ENCODE results near the gene TMEM184A. TPM values are rescaled to one million over a fixed set of nuclear protein-coding genes. Genes with fewer than 3 reads are reported as not detected.

Gene TMEM184A
- total RNA-seq, 2 donors from 2014 or later, result 1.5 TPM; not detected in 1

DNA sequence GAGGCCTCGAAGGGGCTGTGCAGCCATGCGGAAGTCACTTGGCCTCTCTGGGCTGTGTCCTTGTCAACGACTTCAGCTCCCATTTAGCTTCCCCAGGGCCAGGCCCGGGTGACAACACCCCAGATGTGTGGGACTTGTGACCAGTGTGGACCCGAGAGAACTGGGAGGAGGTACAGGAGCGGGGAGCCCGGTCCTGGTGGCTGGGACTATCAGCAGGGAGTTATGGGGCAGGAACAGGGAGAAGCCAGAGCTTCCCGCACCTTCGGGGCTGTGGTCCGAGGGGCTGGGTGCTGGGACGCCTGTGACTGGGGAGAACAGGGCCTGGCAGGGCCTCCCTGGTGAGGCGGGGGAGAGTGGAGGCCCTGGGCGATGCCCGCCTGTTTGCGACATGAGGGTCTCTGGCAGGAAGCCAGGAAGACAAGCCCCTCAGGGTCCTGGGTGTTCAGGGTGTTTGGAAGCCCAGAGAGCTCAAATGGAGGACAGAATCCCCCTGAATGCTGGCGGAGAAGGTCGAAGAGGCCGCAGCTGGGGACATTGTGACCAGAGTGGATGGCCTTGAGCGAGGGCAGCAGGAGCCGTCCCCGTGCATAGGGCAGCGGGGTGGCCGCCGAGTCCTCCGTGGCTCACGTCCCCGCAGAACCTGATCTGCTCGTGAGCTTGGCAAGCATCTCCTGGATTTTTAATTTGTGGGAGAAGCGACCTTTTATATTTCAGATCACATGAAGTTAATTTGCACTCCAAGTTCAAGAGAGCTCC lies 43.8 kb upstream of the TMEM184A start:
- Histone ChIP-seq H3K27ac (no peak overlapping the region), H3K4me3 (no peak overlapping the region), H3K9me3 (no peaks in the 10 kb centered on the region), H3K4me1 (ENCODE audit: control insufficient read depth in 1 of 2, low read depth in 2 of 2) (no peaks in the 10 kb centered on the region), H3K27me3 (replicated peaks; ENCODE audit: insufficient read depth) (no peaks in the 10 kb centered on the region), H3K36me3 (no peaks in the 10 kb centered on the region)
- TF ChIP-seq, protein P1, sequence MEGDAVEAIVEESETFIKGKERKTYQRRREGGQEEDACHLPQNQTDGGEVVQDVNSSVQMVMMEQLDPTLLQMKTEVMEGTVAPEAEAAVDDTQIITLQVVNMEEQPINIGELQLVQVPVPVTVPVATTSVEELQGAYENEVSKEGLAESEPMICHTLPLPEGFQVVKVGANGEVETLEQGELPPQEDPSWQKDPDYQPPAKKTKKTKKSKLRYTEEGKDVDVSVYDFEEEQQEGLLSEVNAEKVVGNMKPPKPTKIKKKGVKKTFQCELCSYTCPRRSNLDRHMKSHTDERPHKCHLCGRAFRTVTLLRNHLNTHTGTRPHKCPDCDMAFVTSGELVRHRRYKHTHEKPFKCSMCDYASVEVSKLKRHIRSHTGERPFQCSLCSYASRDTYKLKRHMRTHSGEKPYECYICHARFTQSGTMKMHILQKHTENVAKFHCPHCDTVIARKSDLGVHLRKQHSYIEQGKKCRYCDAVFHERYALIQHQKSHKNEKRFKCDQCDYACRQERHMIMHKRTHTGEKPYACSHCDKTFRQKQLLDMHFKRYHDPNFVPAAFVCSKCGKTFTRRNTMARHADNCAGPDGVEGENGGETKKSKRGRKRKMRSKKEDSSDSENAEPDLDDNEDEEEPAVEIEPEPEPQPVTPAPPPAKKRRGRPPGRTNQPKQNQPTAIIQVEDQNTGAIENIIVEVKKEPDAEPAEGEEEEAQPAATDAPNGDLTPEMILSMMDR (IDR thresholded peaks at IDR 0.05), result no peak
- no peak for DNase-seq (ENCODE audit: low spot score)
- no peak for ATAC-seq (ENCODE audit: insufficient number of reproducible peaks, low FRiP score, low read depth)

DNA sequence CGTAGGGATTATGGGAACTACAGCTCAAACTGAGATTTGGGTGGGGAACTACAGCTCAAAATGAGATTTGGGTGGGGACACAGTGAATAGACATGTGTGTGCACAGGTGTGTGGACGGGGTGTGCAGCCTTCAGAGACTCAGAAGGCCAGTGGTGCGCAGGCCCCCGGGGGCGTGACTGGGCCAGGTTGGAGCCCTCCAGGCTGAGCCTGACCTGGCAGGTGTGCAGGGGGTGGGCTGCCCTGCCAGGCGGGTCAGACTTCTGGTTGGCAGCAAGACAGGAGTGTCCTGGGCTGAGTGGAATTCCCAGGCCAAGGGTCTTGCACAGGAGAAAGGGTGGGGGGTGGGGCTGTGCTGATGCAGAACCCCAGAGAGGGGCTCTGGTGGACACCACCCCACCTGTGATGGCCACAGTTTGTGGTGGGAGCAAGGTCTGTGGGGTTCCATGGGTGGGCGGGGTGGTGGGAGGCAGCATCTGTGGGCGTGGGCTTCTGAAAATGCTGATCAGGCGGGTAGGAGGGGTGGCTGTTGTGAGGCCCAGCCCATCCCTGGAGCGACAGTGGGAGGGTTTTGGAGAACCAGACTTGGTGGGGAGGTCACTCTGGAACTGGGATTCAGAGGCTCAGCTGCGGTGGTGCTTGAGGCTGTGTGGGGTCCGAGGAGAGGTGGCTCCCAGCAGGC lies 43.1 kb upstream of the TMEM184A start:
- TF ChIP-seq, protein P1 (IDR thresholded peaks at IDR 0.05), result no peak
- Histone ChIP-seq H3K4me3 (no peak overlapping the region), H3K27ac (no peak overlapping the region), H3K27me3 (replicated peaks; ENCODE audit: insufficient read depth) (no peaks in the 10 kb centered on the region), H3K4me1 (ENCODE audit: control insufficient read depth in 1 of 2, low read depth in 2 of 2) (no peaks in the 10 kb centered on the region), H3K36me3 (no peaks in the 10 kb centered on the region), H3K9me3 (no peaks in the 10 kb centered on the region)
- ATAC-seq (ENCODE audit: insufficient number of reproducible peaks, low FRiP score, low read depth) (no peak), DNase-seq (ENCODE audit: low spot score) (no peak)

DNA sequence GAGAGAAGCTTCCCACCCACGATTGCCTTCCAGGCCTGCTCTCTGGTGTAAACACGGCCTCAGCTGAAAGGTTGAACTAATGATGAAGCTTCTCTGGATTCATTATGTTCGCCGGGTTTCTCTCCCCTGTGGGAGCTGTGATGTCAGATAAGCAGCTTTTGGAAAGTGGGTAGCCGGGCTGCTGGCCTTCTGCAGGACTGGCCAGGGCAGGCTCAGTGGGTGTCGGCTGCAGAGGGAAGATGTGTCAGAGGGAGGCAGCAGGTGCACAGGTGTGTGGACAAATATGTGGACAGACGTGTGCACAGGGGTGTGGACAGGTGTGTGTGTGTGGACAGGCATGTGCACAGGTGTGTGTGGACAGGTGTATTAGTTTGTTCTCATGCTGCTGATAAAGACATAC lies 42.3 kb upstream of the TMEM184A start:
- H3K4me1 ChIP-seq (ENCODE audit: control insufficient read depth in 1 of 2, low read depth in 2 of 2), result no peaks in the 10 kb centered on the region
- no peaks in the 10 kb centered on the region for H3K27me3 ChIP-seq (replicated peaks; ENCODE audit: insufficient read depth)
- no peak for ATAC-seq (ENCODE audit: insufficient number of reproducible peaks, low FRiP score, low read depth)
- no peak overlapping the region for H3K27ac ChIP-seq
- no peaks in the 10 kb centered on the region for H3K9me3 ChIP-seq
- TF ChIP-seq, protein P1 (IDR thresholded peaks at IDR 0.05), result no peak
- H3K36me3 ChIP-seq, result no peaks in the 10 kb centered on the region
- no peak for DNase-seq (ENCODE audit: low spot score)
- no peak overlapping the region for H3K4me3 ChIP-seq

DNA sequence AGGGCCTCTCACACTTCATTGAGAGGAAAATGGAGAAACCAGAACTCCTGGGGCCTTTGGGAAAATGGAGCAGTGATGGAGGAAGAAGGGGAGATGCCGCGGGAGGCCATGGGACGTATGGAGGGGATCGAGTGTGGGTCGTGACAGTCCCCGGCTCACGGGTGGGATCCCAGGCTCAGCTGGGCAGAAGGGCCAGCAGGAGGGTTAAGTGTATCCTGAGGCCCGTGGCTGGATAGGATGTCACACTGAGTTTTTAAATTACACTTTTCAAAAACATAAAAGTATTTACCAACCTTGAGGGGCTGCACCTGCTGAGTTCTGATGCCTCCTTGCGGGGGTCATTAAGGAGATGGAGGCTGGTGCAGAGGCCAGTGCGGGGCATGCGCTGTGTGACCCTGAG lies 41.8 kb upstream of the TMEM184A start:
- no peaks in the 10 kb centered on the region for H3K27me3 ChIP-seq (replicated peaks; ENCODE audit: insufficient read depth)
- DNase-seq (ENCODE audit: low spot score), result no peak
- TF ChIP-seq, protein P1 (IDR thresholded peaks at IDR 0.05), result no peak
- H3K4me1 ChIP-seq (ENCODE audit: control insufficient read depth in 1 of 2, low read depth in 2 of 2), result no peaks in the 10 kb centered on the region
- ATAC-seq (ENCODE audit: insufficient number of reproducible peaks, low FRiP score, low read depth), result no peak
- no peak overlapping the region for H3K4me3 ChIP-seq
- H3K9me3 ChIP-seq, result no peaks in the 10 kb centered on the region
- H3K36me3 ChIP-seq, result no peaks in the 10 kb centered on the region
- no peak overlapping the region for H3K27ac ChIP-seq

DNA sequence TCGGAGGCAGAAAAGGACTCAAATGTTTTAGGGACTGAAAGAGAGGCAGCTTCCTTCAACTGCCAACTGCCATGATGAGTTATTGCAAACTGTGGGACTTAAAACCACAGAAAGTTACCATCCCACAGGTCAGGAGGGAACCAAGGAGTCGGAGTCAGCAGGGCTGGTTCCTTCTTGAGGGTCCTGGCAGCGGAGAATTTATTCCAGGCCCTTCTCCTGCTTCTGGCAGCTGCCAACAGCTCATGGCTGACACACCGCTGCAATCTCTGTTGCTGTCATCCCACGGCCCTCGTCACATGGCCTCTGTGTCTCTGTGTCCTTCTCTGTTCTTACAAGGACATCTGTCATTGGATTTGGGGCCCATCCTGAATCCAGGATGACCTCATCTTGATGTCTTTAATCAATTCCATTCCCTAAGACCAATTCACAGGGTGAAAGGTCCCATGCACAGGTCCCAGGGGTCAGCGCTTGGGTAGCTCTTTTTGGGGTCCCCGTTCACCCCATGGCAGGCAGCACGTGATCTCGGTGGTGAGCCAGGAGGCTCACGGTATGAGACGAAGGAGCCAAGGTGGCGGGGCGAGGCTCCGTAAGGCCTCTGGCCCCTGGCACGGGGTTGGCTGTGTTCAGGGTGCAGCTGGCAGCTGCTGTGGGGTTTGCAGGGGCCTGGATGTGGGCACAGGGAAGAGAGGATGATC lies 41.2 kb upstream of the TMEM184A start:
- no peaks in the 10 kb centered on the region for H3K9me3 ChIP-seq
- H3K27me3 ChIP-seq (replicated peaks; ENCODE audit: insufficient read depth), result no peaks in the 10 kb centered on the region
- H3K36me3 ChIP-seq, result no peaks in the 10 kb centered on the region
- TF ChIP-seq, protein P1 (IDR thresholded peaks at IDR 0.05), result no peak
- no peak overlapping the region for H3K4me3 ChIP-seq
- no peak overlapping the region for H3K27ac ChIP-seq
- H3K4me1 ChIP-seq (ENCODE audit: control insufficient read depth in 1 of 2, low read depth in 2 of 2), result no peaks in the 10 kb centered on the region
- ATAC-seq (ENCODE audit: insufficient number of reproducible peaks, low FRiP score, low read depth), result no peak
- no peak for DNase-seq (ENCODE audit: low spot score)

Data from thoracic aorta (tissue), 2 donors.